ENCODE data around the gene TRAPPC2L. TPM values are rescaled to one million over a fixed set of nuclear protein-coding genes. Genes with fewer than 3 reads are reported as not detected.

The TRAPPC2L gene
- total and polyA plus RNA-seq, 2 of the 13 experiments (the other 11 are each of a cell fraction or from before 2014, with no cell fraction given): 96.3 to 107 TPM

- no peak for TF ChIP-seq CENPX (CRISPR knock-in tag; IDR thresholded peaks at IDR 0.05)
- no peak for TF ChIP-seq MAFK (conservative IDR thresholded peaks at IDR 0.05 in 1 of 2, IDR thresholded peaks at IDR 0.05 in 1 of 2; ENCODE audit: low read length in 2 of 2)
- TF ChIP-seq PBX2 (CRISPR knock-in tag; IDR thresholded peaks at IDR 0.05): no peak
- TF ChIP-seq MEF2D (CRISPR knock-in tag; IDR thresholded peaks at IDR 0.05): no peak
- no peak for TF ChIP-seq ZFP90 (CRISPR knock-in tag; IDR thresholded peaks at IDR 0.05; ENCODE audit: borderline replicate concordance)
- no peak for TF ChIP-seq ESRRA (CRISPR knock-in tag; IDR thresholded peaks at IDR 0.05; ENCODE audit: low read depth)
- TF ChIP-seq ZBTB25 (CRISPR knock-in tag; IDR thresholded peaks at IDR 0.05): no peak
- no peak for TF ChIP-seq ZNF292 (CRISPR knock-in tag; IDR thresholded peaks at IDR 0.05; ENCODE audit: borderline replicate concordance, low read depth)
- no peak for TF ChIP-seq FOXK1 (CRISPR knock-in tag; IDR thresholded peaks at IDR 0.05; ENCODE audit: borderline replicate concordance, low read depth)
- no peak for TF ChIP-seq ZNF264 (CRISPR knock-in tag; IDR thresholded peaks at IDR 0.05)
- 0 out of 2 replicates have a peak, but pooled peaks have one; percentile 22 for TF ChIP-seq ZNF747 (CRISPR knock-in tag; IDR thresholded peaks at IDR 0.05; ENCODE audit: borderline replicate concordance)
- TF ChIP-seq PRDM4 (CRISPR knock-in tag; IDR thresholded peaks at IDR 0.05; ENCODE audit: borderline replicate concordance): no peak
- no peak for TF ChIP-seq ZNF607 (CRISPR knock-in tag; IDR thresholded peaks at IDR 0.05; ENCODE audit: borderline replicate concordance)
- TF ChIP-seq ELF4 (CRISPR knock-in tag; IDR thresholded peaks at IDR 0.05; ENCODE audit: borderline replicate concordance): no peak
- TF ChIP-seq RBFOX2 (IDR thresholded peaks at IDR 0.05; ENCODE audit: low read depth, low read length): peak; percentile 77
- TF ChIP-seq TMF1 (CRISPR knock-in tag; IDR thresholded peaks at IDR 0.05; ENCODE audit: low read depth): peak; percentile 90
- no peak for TF ChIP-seq CCAR2 (optimal IDR thresholded peaks at IDR 0.05; ENCODE audit: low read depth, low read length)
- no peak for TF ChIP-seq ZBTB3 (CRISPR knock-in tag; IDR thresholded peaks at IDR 0.05; ENCODE audit: borderline replicate concordance, low read depth)
- peak; percentile 57; the same call in 1 of the 2 replicates for TF ChIP-seq POLR2G (IDR thresholded peaks at IDR 0.05; ENCODE audit: low read depth, low read length)
- TF ChIP-seq ZNF503 (CRISPR knock-in tag; IDR thresholded peaks at IDR 0.05): no peak
- no peak for TF ChIP-seq MIXL1 (CRISPR knock-in tag; IDR thresholded peaks at IDR 0.05)
- TF ChIP-seq PAF1 (CRISPR knock-in tag; IDR thresholded peaks at IDR 0.05): peak; percentile 22; the same call in 1 of the 2 replicates
- no peak for TF ChIP-seq ELK4 (CRISPR knock-in tag; IDR thresholded peaks at IDR 0.05; ENCODE audit: borderline replicate concordance)
Observed at GRCh38 chr16:88807142-88807625, 49.7 kb upstream of the TRAPPC2L start (continued).

Data from HepG2 (cell line).